Glomerular visceral epithelial cell (primary cell): ENCODE results near the gene IL22.
"Not testable (repeated sequence)": the region's sequence is repeated elsewhere in the genome, so short reads cannot be mapped to it uniquely, and the experiment has no call there.

ENCODE experiments used
- DNase-seq: peaks from one replicate; pipeline ENCODE4 v3.0.0-alpha.2; 2016; ENCODE audit errors: extremely low spot score

The IL22 gene

GRCh38 chr12:68229956-68230355 lies 23.4 kb downstream of the IL22 start:
- no peak for DNase-seq

DNA sequence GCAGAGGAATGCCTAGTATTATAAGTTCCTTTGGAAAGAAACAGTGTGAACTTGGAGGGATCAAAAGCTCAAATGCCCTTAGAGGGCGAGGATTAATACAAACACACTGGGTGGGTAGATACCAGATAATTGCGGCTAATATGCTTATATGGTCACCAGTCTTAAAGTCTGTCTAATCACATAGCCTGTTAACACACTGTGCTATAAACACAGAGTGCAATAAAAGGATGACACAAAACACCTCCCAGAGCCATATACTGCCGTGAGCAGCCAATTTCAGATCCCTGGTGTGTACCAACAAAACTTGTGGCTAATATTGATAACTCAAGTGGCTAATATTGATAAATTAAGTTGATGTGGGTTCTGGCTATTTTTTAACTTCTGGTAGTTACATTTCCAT lies 26.0 kb downstream of the IL22 start:
- no peak for DNase-seq

GRCh38 chr12:68225576-68226476 lies 27.6 kb downstream of the IL22 start, which contains the start of gene IL26:
Gene IL26 (minus strand): TSS chr12:68225810. CDS start chr12:68225756, 54 bp downstream.
- no peak for DNase-seq

GRCh38 chr12:68224613-68225285 lies 28.7 kb downstream of the IL22 start:
- DNase-seq, result no peak

GRCh38 chr12:68223067-68223747 lies 30.2 kb downstream of the IL22 start:
- peak; percentile 82 for DNase-seq

GRCh38 chr12:68222326-68222725 lies 31.1 kb downstream of the IL22 start:
- DNase-seq, result no peak

- no peak for DNase-seq
Measured at GRCh38 chr12:68221497-68221896, 31.9 kb downstream of the IL22 start.

- DNase-seq, result no peak
Measured at GRCh38 chr12:68210875-68211274, 42.5 kb downstream of the IL22 start.

DNA sequence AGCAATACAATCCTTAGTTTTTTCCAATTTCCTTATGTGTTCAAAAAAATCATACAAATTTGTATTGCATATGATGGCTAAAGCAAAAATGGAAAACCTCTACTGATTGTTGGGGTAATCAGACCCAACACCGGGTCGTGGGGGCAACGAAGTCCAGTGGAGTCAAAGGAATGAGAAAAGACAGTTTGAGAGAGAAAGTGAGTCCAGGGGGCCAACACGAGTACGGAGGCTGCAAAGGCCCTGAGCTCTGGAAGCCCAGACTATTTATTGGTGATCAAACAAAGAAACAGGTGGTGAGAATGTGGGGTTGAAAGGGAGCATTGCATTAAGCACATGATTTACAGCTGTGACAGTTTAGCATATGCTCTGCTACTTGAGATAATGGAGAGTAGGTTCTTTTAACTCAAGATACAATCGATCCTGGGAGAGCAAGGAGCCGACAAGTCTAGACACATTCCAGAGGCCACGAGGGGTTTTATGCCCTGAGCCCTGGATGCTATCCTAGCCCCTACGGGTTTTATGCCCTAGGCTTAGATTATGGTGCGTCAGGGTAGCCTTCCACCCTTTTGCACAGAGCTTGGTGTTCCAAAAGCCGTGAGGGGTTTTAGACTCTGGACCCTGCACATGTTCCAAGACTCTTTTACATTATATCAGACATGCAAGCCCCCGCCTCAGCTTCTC lies 44.2 kb downstream of the IL22 start:
- DNase-seq, result not testable (repeated sequence)

DNA sequence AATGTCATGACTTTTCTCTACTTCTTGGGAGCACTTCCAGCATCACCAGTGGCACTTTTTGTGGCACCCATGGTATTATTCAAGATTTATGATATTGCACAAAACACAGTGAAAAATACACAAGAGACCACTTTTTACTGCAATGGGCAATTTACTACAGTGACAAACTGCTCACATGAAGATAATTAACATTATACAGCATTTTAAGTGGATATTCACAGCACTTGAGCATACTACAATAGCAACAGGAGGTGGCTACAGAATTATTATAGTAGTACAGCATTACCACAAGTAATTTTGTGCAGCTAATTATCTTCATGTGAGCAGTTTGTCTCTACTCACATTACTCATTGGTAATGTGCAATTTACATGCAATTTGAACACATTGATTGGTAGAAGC lies 46.1 kb downstream of the IL22 start:
- no peak for DNase-seq

DNA sequence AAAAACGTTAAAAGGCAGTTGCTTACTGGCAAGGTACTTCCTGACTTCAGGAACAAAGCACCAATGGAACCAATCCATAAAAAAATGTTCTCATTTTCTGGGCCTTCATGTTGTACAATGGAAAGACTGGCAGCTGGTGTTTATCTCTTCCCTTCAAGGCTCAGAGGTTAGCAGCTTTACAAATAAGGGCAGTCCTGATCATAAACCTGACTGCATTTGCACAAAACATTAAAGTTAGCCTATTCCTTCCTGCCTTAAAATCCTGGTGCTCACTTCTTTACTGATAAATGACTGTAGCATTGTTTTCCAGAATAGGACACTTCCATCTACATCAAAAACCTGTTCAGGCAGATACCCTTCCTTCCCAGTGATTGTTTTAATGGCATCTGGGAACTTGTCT lies 47.0 kb downstream of the IL22 start:
- DNase-seq, result no peak

DNA sequence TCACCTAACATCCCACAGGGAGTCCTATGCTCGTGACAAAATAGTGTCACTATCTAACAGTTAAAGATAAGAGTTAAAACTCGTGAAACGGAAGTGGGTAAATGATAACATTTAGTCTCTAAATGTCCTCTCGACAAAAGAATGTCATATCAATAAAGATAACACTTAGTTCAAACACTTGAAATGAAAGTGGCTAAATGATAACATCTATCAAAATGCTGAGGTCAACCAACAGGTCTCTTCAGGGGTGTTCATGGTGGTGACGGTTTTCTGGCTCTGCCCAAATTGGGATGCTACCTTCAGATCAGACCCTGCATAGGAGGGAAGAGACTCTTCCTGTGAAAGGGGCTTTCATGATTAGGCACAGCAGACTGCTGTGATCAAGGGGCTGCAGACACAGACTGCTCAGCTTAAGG lies 49.9 kb downstream of the IL22 start:
- DNase-seq, result no peak

- no peak for DNase-seq
Measured at GRCh38 chr12:68200854-68201253, 52.5 kb downstream of the IL22 start.

DNA sequence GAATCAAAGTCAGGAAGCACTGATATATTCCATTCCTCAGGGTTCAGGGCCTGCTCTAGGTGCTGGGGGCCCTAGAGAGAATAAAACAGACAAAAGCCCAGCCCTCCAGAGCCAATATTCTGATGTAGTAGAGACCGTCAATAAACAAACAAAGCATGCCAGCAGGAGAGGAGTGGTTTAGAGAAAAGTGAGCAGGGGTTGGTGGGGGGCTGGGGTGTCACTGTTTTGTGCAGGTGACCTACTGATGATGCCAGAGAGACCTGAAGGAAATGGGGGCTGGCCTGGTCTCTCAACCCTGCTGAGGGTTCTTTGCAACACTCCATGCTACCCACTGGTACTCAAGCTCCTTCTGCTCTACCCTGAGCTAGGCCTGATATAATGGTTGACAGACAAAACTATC lies 54.3 kb downstream of the IL22 start:
- DNase-seq, result no peak

GRCh38 chr12:68198507-68199086 lies 54.8 kb downstream of the IL22 start:
- no peak for DNase-seq
